DOHH2 (cell line): ENCODE measurements around the gene SLC19A1.

ENCODE experiments used
- H3F3A ChIP-seq: fragments of 200-600 bp; sonication (generic), shearing (Covaris generic); 2 replicates; pipeline ENCODE4 v1.6.0; 2016; ENCODE audit warnings: antibody characterized with exemption, mild to moderate bottlenecking; ENCODE audit not compliant: control insufficient read depth, insufficient read depth
- H3K27ac ChIP-seq: fragments of 200-600 bp; sonication (generic); 2 replicates; pipeline ENCODE4 v1.5.1; 2014; ENCODE audit warnings: low read depth, mild to moderate bottlenecking, low read length, moderate library complexity
- H3K27me3 ChIP-seq: fragments of 200-600 bp; sonication (generic); 2 replicates; pipeline ENCODE4 v1.6.1; 2014; ENCODE audit warnings: mild to moderate bottlenecking, low read length, mixed read lengths; ENCODE audit not compliant: control insufficient read depth
- H3K36me3 ChIP-seq: fragments of 200-600 bp; sonication (generic); 2 replicates; pipeline ENCODE4 v1.6.1; 2014; ENCODE audit warnings: mild to moderate bottlenecking, low read length, moderate library complexity, mixed read lengths; ENCODE audit not compliant: control insufficient read depth
- H3K4me1 ChIP-seq: fragments of 200-600 bp; sonication (generic); 2 replicates; pipeline ENCODE4 v1.6.1; 2014; ENCODE audit warnings: mild to moderate bottlenecking, low read length, mixed read lengths; ENCODE audit not compliant: control insufficient read depth
- H3K4me2 ChIP-seq: fragments of 200-600 bp; sonication (generic); 2 replicates; pipeline ENCODE4 v1.6.0; 2014; ENCODE audit warnings: mild to moderate bottlenecking, low read length, moderate library complexity
- H3K4me3 ChIP-seq: fragments of 200-600 bp; sonication (generic); 2 replicates; pipeline ENCODE4 v1.5.1; 2014; ENCODE audit warnings: mild to moderate bottlenecking, low read length, mixed read lengths
- H3K79me2 ChIP-seq: fragments of 200-600 bp; sonication (generic); 2 replicates; pipeline ENCODE4 v1.6.1; 2014; ENCODE audit warnings: mild to moderate bottlenecking, low read length, mixed read lengths; ENCODE audit not compliant: control insufficient read depth
- H3K9me2 ChIP-seq: fragments of 200-600 bp; sonication (generic); replicated peaks from 2 replicates; pipeline ENCODE4 v1.6.1; 2014; ENCODE audit warnings: mild to moderate bottlenecking, low read length, mixed read lengths; ENCODE audit not compliant: control insufficient read depth
- H3K9me3 ChIP-seq: fragments of 200-600 bp; sonication (generic); 2 replicates; pipeline ENCODE4 v1.6.1; 2014; ENCODE audit warnings: antibody characterized with exemption, low read length, mixed read lengths; ENCODE audit not compliant: control insufficient read depth, insufficient read depth
- H4K20me1 ChIP-seq: fragments of 200-600 bp; sonication (generic); 2 replicates; pipeline ENCODE4 v1.6.0; 2014; ENCODE audit warnings: low read depth, mild to moderate bottlenecking, antibody characterized with exemption, low read length, moderate library complexity; ENCODE audit not compliant: control insufficient read depth, insufficient read depth
- EZH2phosphoT487 ChIP-seq: fragments of 200-600 bp; sonication (generic); IDR thresholded peaks from 2 replicates; pipeline ENCODE4 v1.6.1; 2017; ENCODE audit warnings: borderline replicate concordance, mild to moderate bottlenecking, antibody characterized with exemption, low read length, moderate library complexity, mixed read lengths
- TF ChIP-seq, protein P1 (sequence below): fragments of 200-600 bp; sonication (generic); IDR thresholded peaks from one replicate; pipeline ENCODE4 v1.5.1; 2014; ENCODE audit warnings: antibody characterized with exemption, mild to moderate bottlenecking, low read depth, low read length; ENCODE audit not compliant: poor library complexity, severe bottlenecking

The SLC19A1 gene

DNA sequence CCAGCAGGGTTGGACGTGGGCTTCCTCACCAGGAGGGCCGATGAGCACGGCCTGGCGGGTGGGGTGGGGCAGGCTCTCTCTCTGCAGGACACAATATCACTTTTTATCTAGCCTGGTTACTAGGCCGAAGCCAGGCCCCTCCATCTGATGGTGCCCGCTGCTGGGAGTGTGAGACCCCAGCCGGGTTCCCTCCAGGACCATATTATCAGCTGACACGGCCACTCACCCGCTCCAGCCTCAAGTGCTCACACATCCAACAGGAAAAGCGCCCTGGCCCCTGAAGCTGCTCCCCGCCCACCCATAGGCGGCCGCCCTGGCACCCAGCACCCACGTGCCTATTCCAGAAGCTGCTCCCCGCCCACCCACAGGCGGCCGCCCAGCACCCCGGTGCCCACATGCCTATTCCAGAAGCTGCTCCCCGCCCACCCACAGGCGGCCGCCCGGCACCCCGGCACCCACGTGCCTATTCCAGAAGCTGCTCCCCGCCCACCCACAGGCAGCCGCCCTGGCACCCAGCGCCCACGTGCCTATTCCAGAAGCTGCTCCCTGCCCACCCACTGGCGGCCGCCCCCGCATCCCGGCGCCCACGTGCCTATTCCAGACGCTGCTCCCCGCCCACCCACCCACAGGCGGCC lies 5.0 kb downstream of the SLC19A1 start:
- H3K4me2 ChIP-seq: no peak overlapping the region
- H3K36me3 ChIP-seq: peaks cover 63% of the 10 kb centered on the region

DNA sequence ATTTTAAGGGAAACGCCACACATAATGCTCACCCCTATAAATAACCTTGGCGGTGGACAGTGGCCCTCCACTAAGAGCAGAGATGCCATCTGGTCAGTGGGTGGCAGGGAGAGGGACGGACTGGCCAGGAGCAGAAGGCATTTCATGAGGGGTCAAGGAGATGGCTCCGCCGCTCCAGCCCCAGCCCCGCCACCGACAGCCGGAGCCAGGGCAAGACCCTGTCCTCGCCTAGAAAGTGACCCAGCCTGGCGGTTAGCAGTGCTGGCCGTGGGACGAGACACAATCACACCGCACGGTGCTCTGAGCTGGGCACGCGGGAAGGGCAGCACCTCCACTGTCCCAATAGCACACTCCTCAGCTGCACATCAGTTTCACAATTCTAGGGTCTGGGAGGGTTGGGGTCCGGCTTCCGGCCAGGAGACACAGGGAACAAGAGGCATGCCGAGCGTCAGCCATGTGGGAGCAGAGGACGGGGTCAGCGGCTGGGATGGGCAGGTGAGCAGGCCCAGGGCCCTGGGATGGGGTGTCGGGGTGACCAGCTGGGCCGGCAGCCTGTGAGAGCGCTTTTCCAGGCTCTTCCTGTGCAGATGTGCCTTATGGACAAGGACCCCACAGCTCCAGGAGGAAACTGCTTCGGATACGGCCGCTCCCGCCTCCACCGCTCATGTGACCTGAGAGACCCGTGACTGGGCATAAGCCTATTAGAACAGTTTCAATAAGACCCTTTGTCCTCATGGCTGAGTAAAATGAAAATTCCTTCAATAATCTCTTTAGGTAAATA lies 5.7 kb downstream of the SLC19A1 start:
- peaks cover 70% of the 10 kb centered on the region for H3K36me3 ChIP-seq
- no peaks in the 10 kb centered on the region for H3F3A ChIP-seq
- TF ChIP-seq, protein P1, sequence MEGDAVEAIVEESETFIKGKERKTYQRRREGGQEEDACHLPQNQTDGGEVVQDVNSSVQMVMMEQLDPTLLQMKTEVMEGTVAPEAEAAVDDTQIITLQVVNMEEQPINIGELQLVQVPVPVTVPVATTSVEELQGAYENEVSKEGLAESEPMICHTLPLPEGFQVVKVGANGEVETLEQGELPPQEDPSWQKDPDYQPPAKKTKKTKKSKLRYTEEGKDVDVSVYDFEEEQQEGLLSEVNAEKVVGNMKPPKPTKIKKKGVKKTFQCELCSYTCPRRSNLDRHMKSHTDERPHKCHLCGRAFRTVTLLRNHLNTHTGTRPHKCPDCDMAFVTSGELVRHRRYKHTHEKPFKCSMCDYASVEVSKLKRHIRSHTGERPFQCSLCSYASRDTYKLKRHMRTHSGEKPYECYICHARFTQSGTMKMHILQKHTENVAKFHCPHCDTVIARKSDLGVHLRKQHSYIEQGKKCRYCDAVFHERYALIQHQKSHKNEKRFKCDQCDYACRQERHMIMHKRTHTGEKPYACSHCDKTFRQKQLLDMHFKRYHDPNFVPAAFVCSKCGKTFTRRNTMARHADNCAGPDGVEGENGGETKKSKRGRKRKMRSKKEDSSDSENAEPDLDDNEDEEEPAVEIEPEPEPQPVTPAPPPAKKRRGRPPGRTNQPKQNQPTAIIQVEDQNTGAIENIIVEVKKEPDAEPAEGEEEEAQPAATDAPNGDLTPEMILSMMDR: no peak
- no peak for TF ChIP-seq EZH2phosphoT487
- H3K9me2 ChIP-seq: no peaks in the 10 kb centered on the region
- no peak overlapping the region for H3K4me2 ChIP-seq
- no peak overlapping the region for H3K4me3 ChIP-seq
- H4K20me1 ChIP-seq: no peaks in the 10 kb centered on the region
- H3K27me3 ChIP-seq: no peaks in the 10 kb centered on the region
- H3K9me3 ChIP-seq: no peaks in the 10 kb centered on the region
- no peak overlapping the region for H3K27ac ChIP-seq
- H3K4me1 ChIP-seq: peaks cover 25% of the 10 kb centered on the region
- H3K79me2 ChIP-seq: peaks cover 74% of the 10 kb centered on the region

More for the DNA sequence above, 5.0 kb downstream of the SLC19A1 start:
- H4K20me1 ChIP-seq: no peaks in the 10 kb centered on the region
- TF ChIP-seq EZH2phosphoT487: no peak
- no peaks in the 10 kb centered on the region for H3K27me3 ChIP-seq
- H3K9me2 ChIP-seq: no peaks in the 10 kb centered on the region
- no peak overlapping the region for H3K4me3 ChIP-seq
- no peak overlapping the region for H3K27ac ChIP-seq
- H3K4me1 ChIP-seq: peaks cover 25% of the 10 kb centered on the region
- no peaks in the 10 kb centered on the region for H3K9me3 ChIP-seq
- no peaks in the 10 kb centered on the region for H3F3A ChIP-seq
- H3K79me2 ChIP-seq: peaks cover 78% of the 10 kb centered on the region

DNA sequence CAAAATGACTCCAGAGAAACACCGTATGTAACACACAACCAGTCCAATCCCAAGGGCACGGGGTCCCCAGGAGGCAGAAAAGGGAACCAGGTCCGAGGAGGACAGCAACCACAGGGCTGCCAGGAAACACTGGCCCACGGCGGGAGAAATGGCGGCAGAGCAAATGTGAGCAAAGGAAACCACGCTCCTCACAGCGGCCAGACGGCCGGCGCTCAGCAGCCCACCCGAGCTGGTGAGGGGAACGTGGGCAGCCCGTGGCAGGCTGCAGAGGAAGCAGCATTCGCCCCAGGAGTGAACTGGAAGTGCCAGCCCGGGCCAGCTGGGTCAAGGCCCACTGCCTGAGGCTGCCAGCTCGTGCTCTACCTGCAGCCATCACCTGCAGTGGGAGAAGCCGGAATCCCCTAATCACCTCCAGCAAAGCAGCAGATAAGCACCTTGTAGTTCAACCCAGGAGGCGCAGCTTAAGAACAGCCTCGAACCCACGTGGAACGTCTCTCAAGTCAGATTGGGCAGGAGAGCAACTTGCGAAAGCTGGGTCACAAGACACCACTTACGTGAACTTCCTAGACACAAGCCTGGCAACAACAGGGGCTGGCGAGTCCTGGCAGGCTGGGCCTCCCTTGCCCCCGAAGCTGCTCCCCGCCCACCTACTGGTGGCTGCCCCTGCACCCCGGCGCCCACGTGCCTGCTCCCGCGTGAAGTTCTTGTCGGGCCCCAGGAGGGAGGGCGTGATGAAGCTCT lies 6.7 kb downstream of the SLC19A1 start:
- H3K4me3 ChIP-seq: no peak overlapping the region
- H3K79me2 ChIP-seq: peaks cover 64% of the 10 kb centered on the region
- no peaks in the 10 kb centered on the region for H3K9me2 ChIP-seq
- no peak overlapping the region for H3K4me2 ChIP-seq
- TF ChIP-seq, protein P1: no peak
- H3K27ac ChIP-seq: no peak overlapping the region
- no peaks in the 10 kb centered on the region for H4K20me1 ChIP-seq
- H3K9me3 ChIP-seq: no peaks in the 10 kb centered on the region
- peaks cover 66% of the 10 kb centered on the region for H3K36me3 ChIP-seq
- no peaks in the 10 kb centered on the region for H3K27me3 ChIP-seq
- H3K4me1 ChIP-seq: peaks cover 15% of the 10 kb centered on the region
- no peaks in the 10 kb centered on the region for H3F3A ChIP-seq
